ENCODE data around the gene SP100.

DNA sequence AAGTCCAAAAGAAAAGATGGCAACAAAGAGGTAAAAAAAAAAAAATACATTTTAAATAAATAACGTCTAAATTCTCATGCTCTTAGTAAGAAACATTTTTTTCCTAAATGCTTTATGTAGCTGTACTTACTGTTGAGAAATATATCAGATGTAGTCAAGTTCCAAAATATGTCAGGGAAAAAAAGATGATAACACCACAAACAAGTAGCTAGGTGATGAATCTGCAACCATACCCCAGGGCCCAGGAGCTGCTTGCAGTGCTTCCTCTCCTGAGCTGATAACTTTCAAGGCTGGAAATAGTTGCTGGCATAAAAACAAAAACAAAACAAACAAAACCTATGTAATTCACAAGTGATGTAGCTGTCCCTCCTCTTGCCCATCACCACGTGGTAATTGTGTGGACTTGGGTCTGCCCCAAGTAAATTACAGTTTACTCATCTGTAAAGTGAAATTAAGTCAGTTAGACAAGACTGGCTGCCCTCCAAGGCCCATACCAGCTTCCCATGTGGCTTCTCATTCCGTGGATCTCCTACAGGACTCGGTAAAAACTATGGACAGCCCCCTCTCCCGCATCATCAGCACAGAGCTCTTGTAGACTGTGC lies 82.6 kb downstream of the SP100 start:
- TF ChIP-seq, protein P1, sequence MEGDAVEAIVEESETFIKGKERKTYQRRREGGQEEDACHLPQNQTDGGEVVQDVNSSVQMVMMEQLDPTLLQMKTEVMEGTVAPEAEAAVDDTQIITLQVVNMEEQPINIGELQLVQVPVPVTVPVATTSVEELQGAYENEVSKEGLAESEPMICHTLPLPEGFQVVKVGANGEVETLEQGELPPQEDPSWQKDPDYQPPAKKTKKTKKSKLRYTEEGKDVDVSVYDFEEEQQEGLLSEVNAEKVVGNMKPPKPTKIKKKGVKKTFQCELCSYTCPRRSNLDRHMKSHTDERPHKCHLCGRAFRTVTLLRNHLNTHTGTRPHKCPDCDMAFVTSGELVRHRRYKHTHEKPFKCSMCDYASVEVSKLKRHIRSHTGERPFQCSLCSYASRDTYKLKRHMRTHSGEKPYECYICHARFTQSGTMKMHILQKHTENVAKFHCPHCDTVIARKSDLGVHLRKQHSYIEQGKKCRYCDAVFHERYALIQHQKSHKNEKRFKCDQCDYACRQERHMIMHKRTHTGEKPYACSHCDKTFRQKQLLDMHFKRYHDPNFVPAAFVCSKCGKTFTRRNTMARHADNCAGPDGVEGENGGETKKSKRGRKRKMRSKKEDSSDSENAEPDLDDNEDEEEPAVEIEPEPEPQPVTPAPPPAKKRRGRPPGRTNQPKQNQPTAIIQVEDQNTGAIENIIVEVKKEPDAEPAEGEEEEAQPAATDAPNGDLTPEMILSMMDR (IDR thresholded peaks at IDR 0.05) = no peak
- no peak for TF ChIP-seq POLR2AphosphoS5 (IDR thresholded peaks at IDR 0.05)

Data from prostate gland (tissue), 2 donors.